ENCODE results near the gene MED16. TPM values are rescaled to one million over a fixed set of nuclear protein-coding genes. Genes with fewer than 3 reads are reported as not detected.
"Not testable (repeated sequence)": the region's sequence is repeated elsewhere in the genome, so short reads cannot be mapped to it uniquely, and the experiment has no call there.

MED16 gene
- total RNA-seq, 1 donor from 2014 or later, result 57.1 TPM

GRCh38 chr19:911197-912033 lies 18.4 kb upstream of the MED16 start:
- DNase-seq (ENCODE audit: extremely low read depth, low read depth, low spot score), result no peak

DNA sequence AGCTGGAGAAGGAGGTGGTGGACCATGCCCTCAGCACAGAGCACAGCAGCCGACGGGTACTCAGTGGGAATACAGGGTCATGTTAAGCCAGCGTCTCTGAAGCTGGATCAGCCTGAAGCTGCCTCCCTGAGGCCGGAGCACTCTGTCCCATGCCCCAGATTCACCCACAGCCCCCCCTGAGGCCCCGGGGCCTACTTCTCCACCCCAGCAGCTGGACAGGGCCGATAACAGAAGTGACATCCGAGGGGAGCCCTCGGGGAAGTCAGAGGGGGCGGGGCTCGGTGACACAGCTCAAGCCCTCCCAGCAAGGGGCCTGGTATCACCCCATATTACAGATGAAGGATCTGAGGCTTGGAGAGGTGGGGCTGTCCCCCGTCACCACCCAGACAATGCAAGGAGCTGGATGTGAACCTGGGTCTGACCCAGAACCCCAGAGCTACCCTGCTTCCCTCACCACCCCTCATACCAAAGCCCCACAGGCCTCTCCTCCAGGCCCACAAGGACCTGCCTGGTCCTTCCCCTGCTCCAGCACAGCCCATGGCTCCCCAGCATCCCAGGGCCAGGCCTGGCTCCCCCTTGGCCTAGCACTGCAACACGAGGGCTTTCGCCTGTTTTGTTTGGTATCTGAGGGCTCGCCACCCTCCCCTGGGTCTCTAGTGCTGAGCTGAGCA lies 14.3 kb upstream of the MED16 start:
- DNase-seq (ENCODE audit: extremely low read depth, low read depth, low spot score), result no peak

DNA sequence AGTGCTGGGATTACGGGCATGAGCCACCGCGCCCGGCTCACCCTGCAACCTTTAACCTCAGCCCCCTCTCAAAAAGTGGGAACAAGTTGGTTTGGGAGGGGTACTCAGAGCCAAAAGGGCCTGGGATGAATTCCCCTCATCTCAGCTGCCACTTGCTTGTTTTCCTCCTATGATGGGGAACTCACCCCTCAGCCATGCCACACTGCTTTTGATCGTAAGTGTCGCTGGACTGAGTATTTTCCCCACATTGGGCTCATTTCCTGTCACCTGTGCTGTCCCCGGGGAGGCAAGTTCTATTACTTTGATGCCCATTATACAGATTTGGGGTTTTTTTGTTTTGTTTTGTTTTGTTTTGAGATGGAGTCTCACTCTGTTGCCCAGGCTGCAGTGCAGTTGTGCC lies 13.5 kb upstream of the MED16 start:
- DNase-seq (ENCODE audit: extremely low read depth, low read depth, low spot score), result no peak

DNA sequence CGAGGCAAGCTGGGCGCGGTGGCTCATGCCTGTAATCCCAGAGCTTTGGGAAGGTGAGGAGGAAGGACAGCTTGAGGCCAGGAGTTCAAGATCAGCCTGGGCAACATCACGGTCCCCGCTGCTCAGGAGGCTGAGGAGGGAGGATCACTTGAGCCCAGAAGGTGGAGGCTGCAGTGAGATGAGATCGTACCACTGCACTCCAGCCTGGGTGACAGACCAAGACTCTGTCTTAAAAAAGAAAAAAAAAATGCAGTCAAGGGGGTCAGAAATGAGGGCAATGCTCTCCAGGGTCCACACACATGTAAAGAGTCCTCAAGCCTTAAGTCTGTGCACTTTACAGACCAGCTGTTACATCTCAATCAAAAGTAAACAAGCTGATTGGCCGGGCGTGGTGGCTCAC lies 11.6 kb upstream of the MED16 start:
- no peak for DNase-seq (ENCODE audit: extremely low read depth, low read depth, low spot score)

GRCh38 chr19:903266-903797 lies 10.3 kb upstream of the MED16 start:
- DNase-seq (ENCODE audit: extremely low read depth, low read depth, low spot score), result no peak

DNA sequence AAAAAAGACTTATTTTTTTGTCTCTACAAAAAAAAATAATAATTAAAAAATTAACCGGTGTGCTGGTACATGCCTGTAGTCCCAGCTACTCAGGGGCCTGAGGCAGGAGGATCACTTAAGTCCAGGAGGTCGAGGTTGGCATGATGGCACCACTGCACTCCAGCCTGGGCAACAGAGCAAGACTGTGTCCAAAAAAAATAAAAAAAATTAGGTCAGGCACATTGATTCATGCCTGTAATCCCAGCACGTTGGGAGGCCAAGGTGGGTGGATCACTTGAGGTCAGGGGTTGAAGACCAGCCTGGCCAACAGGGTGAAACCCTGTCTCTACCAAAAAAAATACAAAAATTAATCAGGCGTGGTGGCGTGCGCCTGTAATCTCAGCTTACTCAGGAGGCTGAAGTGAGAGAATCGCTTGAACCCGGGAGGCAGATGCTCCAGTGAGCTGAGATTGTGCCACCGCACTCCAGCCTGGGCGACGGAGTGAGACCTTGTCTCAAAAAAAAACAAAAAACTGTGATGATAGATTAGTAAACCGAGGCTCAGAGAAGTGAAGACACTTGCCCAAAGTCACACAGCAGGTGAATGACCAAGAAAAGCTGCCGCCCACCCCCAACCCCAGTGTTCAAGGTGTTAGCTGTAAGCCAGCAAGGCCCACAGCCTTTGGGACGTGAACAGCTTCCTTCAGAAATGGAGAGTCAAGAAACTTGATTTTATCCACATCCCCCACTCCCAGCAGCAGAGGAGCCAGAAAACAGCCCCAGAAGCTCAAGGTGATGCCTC lies 9.6 kb upstream of the MED16 start:
- DNase-seq (ENCODE audit: extremely low read depth, low read depth, low spot score), result no peak

DNA sequence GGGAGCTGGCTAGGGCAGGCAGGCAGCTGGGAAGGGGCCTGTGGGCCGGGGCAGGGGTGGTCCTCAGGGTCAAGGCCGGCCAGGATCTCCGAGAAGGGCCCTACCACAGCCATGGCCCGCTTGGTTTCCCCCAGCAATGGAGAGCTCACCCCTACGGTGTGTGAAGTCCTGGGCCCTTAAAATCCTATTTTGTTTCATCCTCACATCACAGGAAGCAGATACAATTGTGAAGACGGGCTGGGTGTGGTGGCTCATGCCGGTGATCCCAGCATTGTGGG lies 9.0 kb upstream of the MED16 start:
- DNase-seq (ENCODE audit: extremely low read depth, low read depth, low spot score), result no peak

DNA sequence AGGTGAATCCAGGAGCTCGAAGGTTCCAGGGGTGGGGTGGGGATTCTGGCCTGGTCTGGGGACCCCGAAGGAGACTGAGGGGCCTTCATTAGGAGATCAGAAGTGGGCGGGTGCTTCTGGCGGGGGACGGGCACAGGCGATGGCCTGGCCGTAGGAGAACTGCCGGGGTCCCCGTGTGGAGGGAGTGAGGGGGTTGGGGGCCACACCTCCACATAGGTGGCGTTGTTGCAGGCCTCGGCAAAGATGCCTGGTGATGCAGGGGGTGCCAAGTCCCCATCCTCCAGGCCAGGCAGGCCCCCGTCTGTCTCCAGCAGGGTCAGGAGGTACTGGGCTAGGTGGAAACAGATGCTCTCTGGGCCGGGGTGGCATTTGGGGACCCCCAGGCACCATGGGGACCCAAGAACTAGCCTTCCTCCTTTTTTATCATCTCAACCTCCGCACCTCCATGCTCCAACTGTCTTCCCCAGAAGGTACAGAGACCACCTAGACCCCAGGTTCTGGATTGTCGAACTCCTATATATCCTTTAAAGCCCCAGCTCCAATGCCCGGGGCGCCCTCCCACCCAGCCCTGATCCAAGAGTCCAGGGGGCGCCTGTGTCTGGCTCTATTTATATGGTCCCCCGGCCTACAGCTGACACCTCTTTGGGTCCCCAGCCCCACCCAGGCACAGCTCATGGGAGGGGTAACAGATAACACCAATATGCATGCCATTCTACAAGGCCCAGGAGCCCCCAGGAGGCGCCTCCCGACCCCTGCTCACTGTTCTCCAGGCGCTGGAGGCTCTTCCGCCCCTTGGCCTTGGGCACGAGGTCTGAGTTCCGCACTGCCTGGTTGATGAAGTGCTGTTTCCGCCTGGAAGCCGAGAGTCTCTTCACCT lies 8.5 kb upstream of the MED16 start:
- DNase-seq (ENCODE audit: extremely low read depth, low read depth, low spot score), result no peak

DNA sequence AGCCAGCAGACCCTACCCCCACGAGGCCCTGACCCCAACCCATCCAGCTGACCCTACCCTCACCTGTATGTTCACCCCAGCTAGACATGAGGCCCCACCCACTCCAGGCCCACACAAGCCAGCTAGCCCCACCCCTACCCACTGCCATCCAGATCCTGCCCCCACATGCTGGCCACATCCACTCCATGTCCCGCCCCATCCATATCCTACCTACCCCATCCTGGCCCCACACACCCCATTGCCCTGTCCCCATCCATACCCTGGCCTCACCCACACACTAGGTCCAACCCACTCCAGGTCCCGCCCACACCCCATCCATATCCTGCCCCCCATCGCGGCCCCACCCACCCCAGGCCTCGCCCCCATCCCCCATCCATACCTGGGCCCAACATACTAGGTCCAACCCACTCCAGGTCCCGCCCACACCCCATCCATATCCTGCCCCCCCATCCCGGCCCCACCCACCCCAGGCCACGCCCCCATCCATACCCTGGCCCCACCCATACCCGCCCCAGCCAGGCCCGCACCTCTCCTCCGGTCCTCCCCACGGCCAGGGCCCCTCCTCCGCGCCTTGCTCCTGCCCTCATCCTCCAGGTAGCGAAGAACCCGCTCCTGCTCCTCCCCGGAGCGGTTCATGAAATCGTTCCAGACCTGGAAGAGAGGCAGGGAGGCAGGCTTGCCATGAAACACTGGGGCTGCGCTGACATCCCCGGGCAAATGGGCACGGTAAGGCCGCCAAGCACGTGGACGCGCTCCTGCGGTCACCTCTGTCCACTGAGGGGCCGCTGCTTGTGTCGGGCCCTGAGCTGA lies 7.5 kb upstream of the MED16 start:
- DNase-seq (ENCODE audit: extremely low read depth, low read depth, low spot score), result no peak

DNA sequence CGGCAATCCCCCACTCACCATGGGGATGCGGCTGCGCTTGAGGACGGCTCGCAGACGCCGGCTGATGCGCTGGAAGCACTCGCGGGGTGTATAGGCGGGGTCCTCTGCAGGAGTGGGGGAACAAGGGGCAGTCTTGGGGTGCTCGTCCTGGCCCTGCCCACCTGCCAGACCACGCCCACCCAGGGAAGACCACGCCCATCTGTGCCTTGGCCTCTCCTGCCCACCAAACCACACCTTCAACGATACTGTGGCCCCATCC lies 7.0 kb upstream of the MED16 start:
- DNase-seq (ENCODE audit: extremely low read depth, low read depth, low spot score), result no peak

DNA sequence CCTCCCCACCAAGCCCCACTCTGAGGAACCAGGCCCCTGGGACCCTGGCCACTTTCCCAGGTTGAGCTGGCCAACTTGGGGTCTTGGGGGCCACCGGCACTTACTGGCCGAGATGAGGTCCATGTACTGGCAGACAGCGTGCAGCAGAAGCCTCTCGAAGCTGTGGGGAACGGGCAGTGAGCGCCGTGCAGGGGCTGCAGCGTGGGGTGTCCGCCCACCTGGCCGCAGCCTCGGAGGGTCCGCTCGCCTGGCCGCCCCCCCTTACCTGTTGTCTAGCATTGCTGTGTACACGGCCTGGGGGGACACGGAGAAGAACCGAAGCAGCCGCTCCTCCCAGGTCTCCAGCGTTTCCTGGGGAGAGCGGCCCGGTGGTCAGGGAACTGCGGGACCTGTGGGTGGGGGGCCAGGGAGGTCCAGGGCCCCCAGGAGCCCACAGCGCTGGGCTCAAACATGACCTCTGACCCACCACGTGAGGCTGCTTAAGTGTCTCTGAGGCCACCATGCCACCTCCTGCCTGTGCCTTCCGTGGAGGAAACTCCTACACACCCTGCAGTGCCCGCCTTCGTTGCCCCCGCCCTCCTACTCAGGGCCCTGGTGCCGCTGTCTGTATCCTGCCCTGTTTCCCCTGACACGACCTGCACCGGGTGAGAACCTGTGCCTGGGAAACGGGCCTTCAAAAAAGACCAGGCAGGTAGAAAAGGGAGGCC lies 6.5 kb upstream of the MED16 start:
- no peak for DNase-seq (ENCODE audit: extremely low read depth, low read depth, low spot score)

DNA sequence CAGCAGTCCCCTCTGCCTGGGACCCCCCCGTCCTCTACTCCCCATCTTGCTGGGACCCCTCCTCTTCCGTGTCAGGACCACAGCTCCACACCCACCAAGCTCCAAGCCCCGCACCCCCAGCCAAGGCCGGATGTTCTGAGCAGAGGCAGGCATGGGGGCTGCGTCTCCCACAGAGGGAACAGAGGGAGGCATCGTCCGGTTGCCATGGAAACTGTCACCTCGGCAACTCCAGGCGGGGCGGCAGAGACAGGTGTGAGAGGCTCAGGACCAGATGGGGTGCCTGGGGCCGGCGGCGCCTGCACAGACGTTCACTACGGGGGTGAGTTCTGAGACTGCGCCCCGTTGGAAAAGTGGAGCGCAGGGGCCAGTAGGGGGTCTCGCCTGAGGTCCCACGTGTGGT lies 5.7 kb upstream of the MED16 start:
- no peak for DNase-seq (ENCODE audit: extremely low read depth, low read depth, low spot score)

DNA sequence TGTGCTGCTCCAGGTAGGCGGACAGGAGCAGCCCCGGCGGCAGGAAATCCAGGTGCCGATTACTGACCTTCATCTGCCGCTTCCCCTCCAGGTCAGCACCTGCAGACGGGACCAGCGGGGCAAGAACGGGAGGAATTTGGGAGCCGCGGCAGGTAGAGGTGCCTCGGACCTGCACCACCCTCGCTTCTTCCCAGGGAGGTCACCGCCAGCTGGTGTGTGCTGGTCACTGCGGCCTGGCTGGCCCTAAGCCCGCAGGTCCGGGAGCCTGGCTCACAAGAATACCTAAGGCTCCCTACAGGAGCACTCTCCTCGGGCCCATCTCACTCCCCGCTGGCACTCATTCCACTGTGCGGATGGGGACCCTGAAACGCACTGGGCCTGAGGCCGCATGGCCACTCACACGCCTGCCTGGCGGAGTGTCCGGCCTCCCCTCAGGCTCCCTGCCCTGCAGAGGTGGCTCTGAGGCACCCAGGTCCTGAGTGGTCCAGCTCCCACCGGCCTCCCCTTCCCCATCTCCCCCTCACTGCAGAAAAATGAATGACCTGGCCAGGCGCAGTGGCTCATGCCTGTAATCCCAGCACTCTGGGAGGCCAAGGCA lies 4.6 kb upstream of the MED16 start:
- DNase-seq (ENCODE audit: extremely low read depth, low read depth, low spot score), result no peak

DNA sequence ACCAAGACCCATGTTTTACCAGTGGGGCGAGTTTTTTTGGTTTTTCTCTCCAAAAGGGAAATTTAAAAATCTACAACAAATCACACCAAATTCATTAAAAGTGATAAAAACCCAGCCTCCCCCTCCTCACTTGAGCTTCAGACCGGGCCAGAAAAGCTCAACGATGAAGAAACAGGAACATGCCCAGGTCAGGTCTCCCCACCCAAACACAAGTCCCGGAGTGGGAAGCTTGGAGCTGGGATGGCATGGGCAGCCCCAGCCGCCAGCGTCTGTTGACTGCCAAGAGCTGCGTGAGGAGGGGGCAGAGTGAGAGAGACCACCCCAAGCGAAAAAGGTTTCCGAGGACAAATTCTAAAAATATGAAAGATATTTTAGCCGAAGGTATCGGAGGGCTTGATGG lies 4.0 kb upstream of the MED16 start:
- DNase-seq (ENCODE audit: extremely low read depth, low read depth, low spot score), result no peak

GRCh38 chr19:896434-896833 lies 3.4 kb upstream of the MED16 start:
- no peak for DNase-seq (ENCODE audit: extremely low read depth, low read depth, low spot score)

GRCh38 chr19:892243-892893 lies 619 bp downstream of the MED16 start:
- DNase-seq (ENCODE audit: extremely low read depth, low read depth, low spot score), result no peak

DNA sequence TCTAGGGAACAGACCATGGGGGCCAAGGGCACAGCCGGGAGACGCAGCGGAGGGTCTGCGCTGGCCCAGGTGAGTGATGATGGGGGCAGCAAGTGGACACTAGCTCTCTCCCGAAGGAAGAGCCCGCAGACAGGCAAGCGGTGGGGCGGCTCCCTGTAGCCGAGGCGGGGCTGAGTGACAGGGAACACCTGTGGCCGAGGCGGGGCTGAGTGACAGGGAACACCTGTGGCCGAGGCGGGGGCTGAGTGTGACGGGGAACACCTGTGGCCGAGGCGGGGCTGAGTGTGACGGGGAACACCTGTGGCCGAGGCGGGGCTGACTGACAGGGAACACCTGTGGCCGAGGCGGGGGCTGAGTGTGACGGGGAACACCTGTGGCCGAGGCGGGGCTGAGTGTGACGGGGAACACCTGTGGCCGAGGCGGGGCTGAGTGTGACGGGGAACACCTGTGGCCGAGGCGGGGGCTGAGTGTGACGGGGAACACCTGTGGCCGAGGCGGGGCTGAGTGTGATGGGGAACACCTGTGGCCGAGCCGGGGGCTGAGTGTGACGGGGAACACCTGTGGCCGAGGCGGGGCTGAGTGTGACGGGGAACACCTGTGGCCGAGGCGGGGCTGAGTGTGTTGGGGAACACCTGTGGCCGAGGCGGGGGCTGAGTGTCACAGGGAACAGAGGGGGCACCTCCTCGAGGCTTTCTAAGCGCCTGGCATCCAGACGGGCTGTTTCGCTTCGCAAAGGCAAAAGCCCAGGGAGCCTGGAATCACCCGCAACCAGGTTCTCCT lies 1.4 kb downstream of the MED16 start:
- DNase-seq (ENCODE audit: extremely low read depth, low read depth, low spot score), result not testable (repeated sequence)

GRCh38 chr19:890831-891230 lies 2.2 kb downstream of the MED16 start:
- DNase-seq (ENCODE audit: extremely low read depth, low read depth, low spot score), result no peak

All from glomerular endothelial cell (primary cell).